ENCODE results near the gene ARL17A. TPM values are rescaled to one million over a fixed set of nuclear protein-coding genes. Genes with fewer than 3 reads are reported as not detected.

The ARL17A gene
- total and polyA plus RNA-seq, 2 donors from 2014 or later: 4.6 to 25.7 TPM

Other genes with a start within 250 kb of the ARL17A start
- gene ARL17B, start 217.9 kb downstream of the ARL17A start, total RNA-seq: 22.0 TPM
- gene ARL17B, start 217.9 kb downstream of the ARL17A start, polyA plus RNA-seq (ENCODE audit: insufficient read depth, low read depth, low replicate concordance): 10.1 TPM
- 11.3 TPM for gene LRRC37A2, start 67.2 kb downstream of the ARL17A start, total RNA-seq
- gene LRRC37A2, start 67.2 kb downstream of the ARL17A start, polyA plus RNA-seq (ENCODE audit: insufficient read depth, low read depth, low replicate concordance): 2.6 TPM
- gene NSF, start 11.0 kb upstream of the ARL17A start, total RNA-seq: 52.4 TPM
- 14.2 TPM for gene NSF, start 11.0 kb upstream of the ARL17A start, polyA plus RNA-seq (ENCODE audit: insufficient read depth, low read depth, low replicate concordance)
- 0.38 TPM for gene WNT3, start 239.0 kb upstream of the ARL17A start, total RNA-seq
- gene WNT3, start 239.0 kb upstream of the ARL17A start, polyA plus RNA-seq (ENCODE audit: insufficient read depth, low read depth, low replicate concordance): 1.3 TPM